ENCODE results near the gene LGMN. TPM values are rescaled to one million over a fixed set of nuclear protein-coding genes. Genes with fewer than 3 reads are reported as not detected.

The LGMN gene
- total and polyA plus RNA-seq, 2 experiments from 2014 or later = 130 to 169 TPM

- peaks cover 30% of the 10 kb centered on the region for H3K79me2 ChIP-seq
- H3K27ac ChIP-seq = peak overlapping the region; percentile 24
- 88% methylated on average over 4 of the region's 4 CpGs for whole genome bisulfite sequencing (ENCODE audit: low lambda C conversion rate, missing lambda C conversion rate)
- H3K4me3 ChIP-seq = no peak overlapping the region
- H3K36me3 ChIP-seq (replicated peaks; ENCODE audit: insufficient read depth, low read depth) = no peaks in the 10 kb centered on the region
- H3K9me2 ChIP-seq (replicated peaks; ENCODE audit: insufficient read depth) = no peaks in the 10 kb centered on the region
- no peaks in the 10 kb centered on the region for H4K20me1 ChIP-seq (ENCODE audit: insufficient read depth, poor library complexity, severe bottlenecking)
- no peak for DNase-seq (ENCODE audit: low spot score)
- no peaks in the 10 kb centered on the region for H3K27me3 ChIP-seq
- H2AFZ ChIP-seq = no peak overlapping the region
- TF ChIP-seq EZH2phosphoT487 (IDR thresholded peaks at IDR 0.05; ENCODE audit: low read depth, severe bottlenecking, unreplicated experiment) (no peak), CTCF (IDR thresholded peaks at IDR 0.05; ENCODE audit: poor library complexity) (no peak), EZH2 (IDR thresholded peaks at IDR 0.05; ENCODE audit: borderline replicate concordance) (no peak)
- no peak overlapping the region for H3K4me2 ChIP-seq
- H3K4me1 ChIP-seq (ENCODE audit: insufficient read depth) = peaks cover 13% of the 10 kb centered on the region
- H3K9me3 ChIP-seq (ENCODE audit: low read depth) = no peaks in the 10 kb centered on the region
Measured at GRCh38 chr14:92737619-92738188, 10.7 kb downstream of the LGMN start.

- Histone ChIP-seq H3K9me2 (replicated peaks; ENCODE audit: insufficient read depth) (no peaks in the 10 kb centered on the region), H3K27me3 (no peaks in the 10 kb centered on the region), H2AFZ (no peak overlapping the region), H3K27ac (peak overlapping the region; percentile 24), H3K79me2 (peaks cover 30% of the 10 kb centered on the region), H4K20me1 (ENCODE audit: insufficient read depth, poor library complexity, severe bottlenecking) (no peaks in the 10 kb centered on the region), H3K36me3 (replicated peaks; ENCODE audit: insufficient read depth, low read depth) (no peaks in the 10 kb centered on the region), H3K4me1 (ENCODE audit: insufficient read depth) (peaks cover 16% of the 10 kb centered on the region), H3K4me3 (no peak overlapping the region), H3K4me2 (no peak overlapping the region), H3K9me3 (ENCODE audit: low read depth) (no peaks in the 10 kb centered on the region)
- no peak for DNase-seq (ENCODE audit: low spot score)
- 60% methylated on average over 4 of the region's 4 CpGs for WGBS (ENCODE audit: low lambda C conversion rate, missing lambda C conversion rate)
- TF ChIP-seq EZH2 (IDR thresholded peaks at IDR 0.05; ENCODE audit: borderline replicate concordance) (no peak), CTCF (IDR thresholded peaks at IDR 0.05; ENCODE audit: poor library complexity) (no peak), EZH2phosphoT487 (IDR thresholded peaks at IDR 0.05; ENCODE audit: low read depth, severe bottlenecking, unreplicated experiment) (no peak)
Measured at GRCh38 chr14:92737206-92737605, 11.2 kb downstream of the LGMN start.

- Histone ChIP-seq H3K79me2 (peaks cover 30% of the 10 kb centered on the region), H3K27me3 (no peaks in the 10 kb centered on the region), H2AFZ (no peak overlapping the region), H3K4me2 (no peak overlapping the region), H3K36me3 (replicated peaks; ENCODE audit: insufficient read depth, low read depth) (no peaks in the 10 kb centered on the region), H4K20me1 (ENCODE audit: insufficient read depth, poor library complexity, severe bottlenecking) (no peaks in the 10 kb centered on the region), H3K27ac (no peak overlapping the region), H3K9me3 (ENCODE audit: low read depth) (no peaks in the 10 kb centered on the region), H3K4me3 (no peak overlapping the region), H3K9me2 (replicated peaks; ENCODE audit: insufficient read depth) (no peaks in the 10 kb centered on the region), H3K4me1 (ENCODE audit: insufficient read depth) (peaks cover 17% of the 10 kb centered on the region)
- no peak for TF ChIP-seq EZH2 (IDR thresholded peaks at IDR 0.05; ENCODE audit: borderline replicate concordance)
- no peak for TF ChIP-seq CTCF (IDR thresholded peaks at IDR 0.05; ENCODE audit: poor library complexity)
- no peak for TF ChIP-seq EZH2phosphoT487 (IDR thresholded peaks at IDR 0.05; ENCODE audit: low read depth, severe bottlenecking, unreplicated experiment)
- DNase-seq (ENCODE audit: low spot score) = no peak
- WGBS (ENCODE audit: low lambda C conversion rate, missing lambda C conversion rate) = 91% methylated on average over 6 of the region's 6 CpGs
Measured at GRCh38 chr14:92735344-92735743, 13.1 kb downstream of the LGMN start.

Measured in hepatocyte (in vitro differentiated cells).